ENCODE measurements around the gene DNAJC17. TPM values are rescaled to one million over a fixed set of nuclear protein-coding genes. Genes with fewer than 3 reads are reported as not detected.

Gene DNAJC17
- polyA plus RNA-seq, 4 donors = 41.0 to 95.9 (median 59.1) TPM

DNA sequence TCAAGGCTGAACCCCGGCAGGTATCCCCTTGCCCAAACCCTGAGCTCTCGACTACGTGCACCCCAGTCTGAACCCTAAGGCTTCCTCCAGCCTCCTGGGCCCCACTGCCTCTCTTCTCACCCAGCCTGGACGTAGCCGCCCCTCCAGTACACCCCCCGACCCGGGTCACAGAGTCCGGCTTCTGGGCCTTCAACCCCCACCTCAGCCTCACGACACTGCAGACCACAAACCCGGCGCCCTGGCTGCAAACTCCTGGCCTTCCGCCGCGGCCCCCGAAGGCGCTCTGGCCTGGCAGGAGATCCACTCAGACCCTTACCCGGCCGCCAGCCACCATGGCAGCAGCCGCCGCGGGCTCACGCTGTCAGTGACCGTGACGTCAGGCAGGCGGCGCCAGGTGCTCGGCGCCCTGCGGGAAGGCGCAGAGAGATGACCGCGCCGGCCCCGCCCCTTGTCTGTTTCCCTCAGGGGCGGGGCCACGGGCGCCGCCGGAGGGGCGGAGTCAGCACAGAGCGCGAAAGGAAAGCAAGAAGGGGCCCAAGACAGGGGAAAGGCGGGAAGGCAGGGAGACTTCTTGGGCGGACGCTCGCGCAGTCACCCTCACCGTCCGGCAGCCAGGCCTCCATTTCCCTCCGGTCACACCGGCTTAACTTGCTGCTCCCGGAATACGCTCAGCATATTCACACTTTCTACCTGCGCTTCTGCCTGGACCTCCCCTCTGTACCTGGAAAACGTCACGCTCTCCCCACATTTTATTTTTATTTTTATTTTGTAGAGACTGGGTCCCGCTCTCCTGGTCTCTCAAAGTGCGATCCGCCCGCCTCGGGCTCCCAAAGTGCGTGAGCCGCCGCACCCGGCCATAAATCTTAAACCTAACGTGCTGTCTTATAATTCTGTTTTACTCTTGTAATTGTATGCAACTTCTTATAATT, 52.1 kb downstream of the DNAJC17 start, which contains the start of gene RMDN3:
RMDN3 (minus strand) TSS at position 372 of the 929 bp plus-strand sequence. CDS start 471 bp downstream, outside the sequence.
- 0 to 1% (median 1%) methylated on average over 62 to 66 of the region's 66 CpGs for WGBS, 3 donors
- no peak for FAIRE-seq

DNA sequence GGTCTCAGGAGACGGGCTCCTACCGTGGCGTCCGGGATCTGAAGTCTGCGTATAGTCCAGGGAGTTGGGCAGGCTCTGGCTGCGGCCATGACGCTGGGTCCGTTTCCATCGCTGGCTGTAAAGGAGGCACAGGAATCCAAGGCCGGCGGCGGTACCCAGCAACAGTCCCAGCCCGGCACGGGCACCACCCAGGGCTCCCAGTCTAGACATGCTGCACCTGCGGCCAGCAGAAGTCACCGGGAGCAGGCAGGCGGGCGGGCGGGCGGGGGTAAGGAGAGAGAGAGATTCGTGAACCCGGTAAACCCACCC, 52.7 kb downstream of the DNAJC17 start:
- no peaks in the 10 kb centered on the region for H3K27me3 ChIP-seq (ENCODE audit: control insufficient read depth in 3 of 3, insufficient read depth in 3 of 3, low read length in 3 of 3)
- H3K9me3 ChIP-seq (ENCODE audit: control insufficient read depth in 2 of 2, insufficient read depth in 1 of 2, low read depth in 1 of 2, low read length in 1 of 2) = no peaks in the 10 kb centered on the region
- FAIRE-seq (no peak), DNase-seq (peak; percentile 43 to 55)
- H3K4me3 ChIP-seq (ENCODE audit: low read depth in 1 of 3, low read length in 3 of 3) = peak overlapping the region; percentile 82 to 98 (median 96)
- peak overlapping the region; percentile 82 to 90 (median 90) for H3K27ac ChIP-seq (ENCODE audit: low read depth in 1 of 3, low read length in 2 of 3)
- WGBS, 3 donors = 0 to 1% (median 1%) methylated on average over 22 of the region's 22 CpGs
- H3K36me3 ChIP-seq (ENCODE audit: control insufficient read depth in 3 of 3, insufficient read depth in 2 of 3, low read depth in 1 of 3, low read length in 3 of 3) = peaks cover 2 to 28% (median 2%) of the 10 kb centered on the region in 3 donors
- peaks cover 2 to 47% (median 10%) of the 10 kb centered on the region in 3 donors for H3K4me1 ChIP-seq (ENCODE audit: control insufficient read depth in 3 of 3, insufficient read depth in 2 of 3, low read depth in 1 of 3, low read length in 2 of 3)

More for the DNA sequence above, 52.1 kb downstream of the DNAJC17 start, which contains the start of gene RMDN3:
- no peaks in the 10 kb centered on the region for H3K27me3 ChIP-seq (ENCODE audit: control insufficient read depth in 3 of 3, insufficient read depth in 3 of 3, low read length in 3 of 3)
- H3K9me3 ChIP-seq (ENCODE audit: control insufficient read depth in 2 of 2, insufficient read depth in 1 of 2, low read depth in 1 of 2, low read length in 1 of 2) = no peaks in the 10 kb centered on the region
- H3K27ac ChIP-seq (ENCODE audit: low read depth in 1 of 3, low read length in 2 of 3) = peak within 1 kb of the TSS; percentile 90 to 97 (median 94)
- H3K4me3 ChIP-seq (ENCODE audit: low read depth in 1 of 3, low read length in 3 of 3) = peak within 1 kb of the TSS; percentile 82 to 98 (median 96)
- H3K4me1 ChIP-seq (ENCODE audit: control insufficient read depth in 3 of 3, insufficient read depth in 2 of 3, low read depth in 1 of 3, low read length in 2 of 3) = peaks cover 2 to 41% (median 10%) of the 10 kb centered on the region in 3 donors
- peak; percentile 91 to 99 for DNase-seq
- peaks cover 0 to 23% (median 2%) of the 10 kb centered on the region in 3 donors for H3K36me3 ChIP-seq (ENCODE audit: control insufficient read depth in 3 of 3, insufficient read depth in 2 of 3, low read depth in 1 of 3, low read length in 3 of 3)

DNA sequence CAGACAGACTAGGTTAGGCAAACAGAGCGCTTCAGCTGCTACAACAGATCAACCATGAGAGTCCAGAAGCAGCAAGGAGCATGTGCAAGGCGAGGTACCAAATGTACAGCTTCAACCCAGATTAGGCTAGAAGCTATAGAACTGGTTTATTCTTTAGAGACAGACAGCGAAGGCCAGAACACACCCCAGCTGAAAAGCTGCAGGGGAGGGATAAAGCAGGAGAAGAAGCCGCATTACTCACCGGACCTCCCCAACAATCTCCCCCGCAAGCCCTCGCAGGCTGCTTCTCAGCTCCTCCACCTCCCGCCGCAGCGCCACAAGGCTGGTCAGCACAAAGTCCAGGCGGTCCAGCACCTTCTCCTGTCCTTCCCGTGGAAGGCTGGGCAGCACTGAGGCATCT, 55.5 kb downstream of the DNAJC17 start:
- Histone ChIP-seq H3K36me3 (ENCODE audit: control insufficient read depth in 3 of 3, insufficient read depth in 2 of 3, low read depth in 1 of 3, low read length in 3 of 3) (peaks cover 2 to 50% (median 2%) of the 10 kb centered on the region in 3 donors), H3K27me3 (ENCODE audit: control insufficient read depth in 3 of 3, insufficient read depth in 3 of 3, low read length in 3 of 3) (no peaks in the 10 kb centered on the region), H3K9me3 (ENCODE audit: control insufficient read depth in 2 of 2, insufficient read depth in 1 of 2, low read depth in 1 of 2, low read length in 1 of 2) (no peaks in the 10 kb centered on the region), H3K4me1 (ENCODE audit: control insufficient read depth in 3 of 3, insufficient read depth in 2 of 3, low read depth in 1 of 3, low read length in 2 of 3) (peaks cover 6 to 70% (median 13%) of the 10 kb centered on the region in 3 donors), H3K27ac (ENCODE audit: low read depth in 1 of 3, low read length in 2 of 3) (peak overlapping the region in 1 of 3 donors; percentile 34), H3K4me3 (ENCODE audit: low read depth in 1 of 3, low read length in 3 of 3) (no peak overlapping the region)
- WGBS, 3 donors = 92 to 94% (median 93%) methylated on average over 12 of the region's 12 CpGs
- FAIRE-seq = no peak
- no peak for DNase-seq

DNA sequence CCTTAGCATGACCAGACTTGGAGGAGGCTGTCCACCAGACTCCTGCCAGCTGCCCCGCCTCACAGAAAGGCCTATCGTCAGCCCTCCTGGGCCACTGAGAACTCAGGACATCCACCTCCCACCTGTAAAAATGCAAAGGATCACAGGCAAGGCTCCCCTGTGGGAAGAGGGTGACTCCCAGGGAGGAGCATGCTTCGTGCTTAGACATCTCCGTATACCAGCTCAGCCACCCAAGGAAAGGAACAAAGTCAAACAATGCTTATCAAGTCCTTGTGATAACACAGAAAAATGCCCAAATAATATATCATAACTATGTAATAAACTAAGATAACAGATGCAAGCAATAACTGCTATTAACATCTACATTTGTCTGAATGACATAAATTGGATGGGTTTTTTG, 56.4 kb downstream of the DNAJC17 start:
- FAIRE-seq (no peak), DNase-seq (peak; percentile 48 to 83)
- Histone ChIP-seq H3K27ac (ENCODE audit: low read depth in 1 of 3, low read length in 2 of 3) (peak overlapping the region in 2 of 3 donors; percentile 53 to 61), H3K4me1 (ENCODE audit: control insufficient read depth in 3 of 3, insufficient read depth in 2 of 3, low read depth in 1 of 3, low read length in 2 of 3) (peaks cover 6 to 69% (median 13%) of the 10 kb centered on the region in 3 donors), H3K27me3 (ENCODE audit: control insufficient read depth in 3 of 3, insufficient read depth in 3 of 3, low read length in 3 of 3) (no peaks in the 10 kb centered on the region), H3K36me3 (ENCODE audit: control insufficient read depth in 3 of 3, insufficient read depth in 2 of 3, low read depth in 1 of 3, low read length in 3 of 3) (peaks cover 2 to 55% (median 2%) of the 10 kb centered on the region in 3 donors), H3K4me3 (ENCODE audit: low read depth in 1 of 3, low read length in 3 of 3) (no peak overlapping the region), H3K9me3 (ENCODE audit: control insufficient read depth in 2 of 2, insufficient read depth in 1 of 2, low read depth in 1 of 2, low read length in 1 of 2) (no peaks in the 10 kb centered on the region)
- 10 to 76% (median 46%) methylated on average over 4 of the region's 4 CpGs for WGBS, 3 donors

DNA sequence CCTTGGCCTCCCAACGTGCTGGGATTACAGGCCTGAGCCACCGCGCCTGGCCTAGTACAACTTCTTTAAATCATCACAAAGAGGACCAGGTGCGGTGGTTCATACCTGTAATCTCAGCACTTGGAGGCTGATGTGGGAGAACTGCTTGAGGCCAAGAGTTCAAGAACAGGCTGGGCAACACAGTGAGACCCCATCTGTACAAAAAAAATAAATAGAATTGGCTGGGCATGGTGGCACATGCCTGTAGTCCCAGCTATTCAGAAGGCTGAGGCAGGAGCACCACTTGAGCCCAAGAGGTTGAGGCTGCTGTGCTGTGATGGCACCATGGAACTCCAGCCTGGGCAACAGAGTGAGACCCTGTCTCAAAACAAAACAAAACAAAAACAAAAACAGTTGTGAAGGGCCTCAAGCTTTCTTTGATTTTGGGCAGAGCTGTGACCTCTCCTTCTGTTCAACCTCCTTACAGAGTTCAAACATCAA, 58.1 kb downstream of the DNAJC17 start:
- H3K27ac ChIP-seq (ENCODE audit: low read depth in 1 of 3, low read length in 2 of 3) = no peak overlapping the region
- H3K4me3 ChIP-seq (ENCODE audit: low read depth in 1 of 3, low read length in 3 of 3) = no peak overlapping the region
- no peaks in the 10 kb centered on the region for H3K27me3 ChIP-seq (ENCODE audit: control insufficient read depth in 3 of 3, insufficient read depth in 3 of 3, low read length in 3 of 3)
- H3K4me1 ChIP-seq (ENCODE audit: control insufficient read depth in 3 of 3, insufficient read depth in 2 of 3, low read depth in 1 of 3, low read length in 2 of 3) = peaks cover 6 to 79% (median 13%) of the 10 kb centered on the region in 3 donors
- H3K36me3 ChIP-seq (ENCODE audit: control insufficient read depth in 3 of 3, insufficient read depth in 2 of 3, low read depth in 1 of 3, low read length in 3 of 3) = peaks cover 2 to 71% (median 2%) of the 10 kb centered on the region in 3 donors
- 95 to 99% (median 95%) methylated on average over 4 of the region's 4 CpGs for WGBS, 3 donors
- DNase-seq = no peak
- FAIRE-seq = no peak
- no peaks in the 10 kb centered on the region for H3K9me3 ChIP-seq (ENCODE audit: control insufficient read depth in 2 of 2, insufficient read depth in 1 of 2, low read depth in 1 of 2, low read length in 1 of 2)

DNA sequence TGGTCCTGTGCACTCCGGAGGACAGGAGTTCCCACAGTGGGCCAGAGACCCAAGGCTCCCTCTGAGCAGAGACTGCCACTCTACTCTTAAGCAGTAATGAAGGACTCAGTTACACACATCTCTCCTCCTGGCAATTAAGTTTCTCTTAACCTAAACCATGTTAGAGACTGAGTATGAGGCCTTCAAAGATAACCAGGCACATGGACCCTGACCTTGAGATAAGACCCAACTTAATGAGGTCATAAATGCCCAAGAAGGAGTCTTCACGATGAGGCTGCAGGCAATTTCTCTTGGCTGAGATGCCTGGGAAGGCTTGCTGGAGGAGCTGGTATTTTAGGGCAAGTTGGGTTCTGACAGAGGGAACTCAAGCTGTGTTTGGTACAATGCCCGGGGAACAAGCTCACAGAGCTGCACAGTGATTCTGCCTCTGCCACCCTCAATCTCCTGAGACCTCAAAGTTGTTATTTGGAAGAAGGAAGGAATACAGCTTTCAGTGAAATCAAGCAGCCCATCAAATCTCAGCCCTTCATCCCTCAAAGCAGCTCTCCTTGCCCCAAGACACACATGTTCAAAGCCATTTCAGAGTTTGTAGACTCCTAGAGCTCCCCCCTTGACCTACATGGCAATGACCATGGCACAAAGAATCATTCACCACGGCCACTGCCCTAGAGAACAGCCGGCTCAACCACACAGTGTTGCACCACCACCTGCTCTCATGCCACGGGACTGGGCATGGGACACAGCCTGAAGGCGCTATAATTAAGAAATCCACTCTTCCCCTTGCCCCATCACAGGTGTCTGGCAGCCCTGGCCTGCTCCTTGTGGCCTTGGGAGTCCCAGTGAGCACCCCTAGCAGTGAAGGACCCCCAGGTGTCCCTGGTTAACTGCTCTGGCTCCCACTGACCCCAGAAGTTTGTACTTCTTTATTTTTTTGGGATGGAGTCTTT, 59.3 kb downstream of the DNAJC17 start:
- Histone ChIP-seq H3K9me3 (ENCODE audit: control insufficient read depth in 2 of 2, insufficient read depth in 1 of 2, low read depth in 1 of 2, low read length in 1 of 2) (no peaks in the 10 kb centered on the region), H3K27me3 (ENCODE audit: control insufficient read depth in 3 of 3, insufficient read depth in 3 of 3, low read length in 3 of 3) (no peaks in the 10 kb centered on the region), H3K36me3 (ENCODE audit: control insufficient read depth in 3 of 3, insufficient read depth in 2 of 3, low read depth in 1 of 3, low read length in 3 of 3) (peaks cover 2 to 78% (median 2%) of the 10 kb centered on the region in 3 donors), H3K4me1 (ENCODE audit: control insufficient read depth in 3 of 3, insufficient read depth in 2 of 3, low read depth in 1 of 3, low read length in 2 of 3) (peaks cover 6 to 84% (median 9%) of the 10 kb centered on the region in 3 donors), H3K4me3 (ENCODE audit: low read depth in 1 of 3, low read length in 3 of 3) (peak overlapping the region in 1 of 3 donors; percentile 8), H3K27ac (ENCODE audit: low read depth in 1 of 3, low read length in 2 of 3) (peak overlapping the region in 2 of 3 donors; percentile 71 to 84)
- 24 to 63% (median 35%) methylated on average over 7 of the region's 7 CpGs for WGBS, 3 donors
- DNase-seq (peak; percentile 89 to 96), FAIRE-seq (no peak)

DNA sequence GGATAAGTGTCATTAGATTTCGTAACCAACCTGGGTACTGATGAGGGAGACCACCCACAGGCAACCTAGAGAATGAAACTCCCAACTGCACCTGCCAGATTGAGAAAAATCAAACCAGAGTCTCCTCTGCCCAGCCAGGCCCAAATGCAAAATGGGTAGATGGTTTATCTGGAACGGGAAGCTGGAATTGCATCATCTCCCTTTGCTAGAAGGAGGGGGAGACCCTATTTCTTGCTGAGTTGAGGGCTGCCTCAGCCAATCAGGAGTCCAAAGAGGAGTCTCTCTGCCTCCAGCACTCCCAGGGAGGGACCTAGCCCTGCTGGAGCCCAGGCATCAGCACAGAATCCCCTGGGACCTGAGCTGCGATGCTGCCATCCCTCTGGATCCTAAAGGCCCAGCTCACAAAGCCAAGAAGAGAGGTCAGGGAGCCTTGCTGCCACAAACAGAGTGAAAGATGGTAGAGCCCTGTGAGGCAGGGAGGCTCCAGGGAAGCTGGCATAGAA, 60.3 kb downstream of the DNAJC17 start:
- Histone ChIP-seq H3K27ac (ENCODE audit: low read depth in 1 of 3, low read length in 2 of 3) (peak overlapping the region in 2 of 3 donors; percentile 71 to 84), H3K4me1 (ENCODE audit: control insufficient read depth in 3 of 3, insufficient read depth in 2 of 3, low read depth in 1 of 3, low read length in 2 of 3) (peaks cover 4 to 80% (median 4%) of the 10 kb centered on the region in 3 donors), H3K27me3 (ENCODE audit: control insufficient read depth in 3 of 3, insufficient read depth in 3 of 3, low read length in 3 of 3) (no peaks in the 10 kb centered on the region), H3K36me3 (ENCODE audit: control insufficient read depth in 3 of 3, insufficient read depth in 2 of 3, low read depth in 1 of 3, low read length in 3 of 3) (peaks cover 3 to 82% (median 4%) of the 10 kb centered on the region in 3 donors), H3K4me3 (ENCODE audit: low read depth in 1 of 3, low read length in 3 of 3) (peak overlapping the region in 1 of 3 donors; percentile 1), H3K9me3 (ENCODE audit: control insufficient read depth in 2 of 2, insufficient read depth in 1 of 2, low read depth in 1 of 2, low read length in 1 of 2) (no peaks in the 10 kb centered on the region)
- no peak for FAIRE-seq
- 74 to 85% (median 82%) methylated on average over 3 of the region's 3 CpGs for WGBS, 3 donors
- DNase-seq = no peak
